HG03469 (cell line): ENCODE results near the gene STAG1.
"Not testable (repeated sequence)": the region's sequence is repeated elsewhere in the genome, so short reads cannot be mapped to it uniquely, and the experiment has no call there.

Experiments used
- ATAC-seq: cut with Tn5 transposase; IDR thresholded peaks from one replicate; pipeline ENCODE4 v1.9.1; 2021; ENCODE audit warnings: mild to moderate bottlenecking, moderate library complexity, moderate number of reproducible peaks; ENCODE audit not compliant: unreplicated experiment

Gene STAG1

DNA sequence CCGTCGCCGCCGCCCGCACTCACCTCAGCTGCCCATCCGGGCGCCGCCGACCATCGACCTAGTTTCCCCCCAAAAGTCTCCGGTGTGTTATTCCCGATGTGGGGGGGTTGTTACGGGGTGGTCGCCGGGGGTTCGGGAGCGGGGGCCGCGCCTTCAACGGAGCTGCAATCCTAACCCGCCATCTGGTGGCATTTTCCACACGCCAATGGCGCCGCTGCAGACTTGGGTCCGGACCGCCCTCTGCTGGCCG lies at the start of gene STAG1:
Gene STAG1 (minus strand): TSS at position 207 of the 250 bp plus-strand sequence. CDS start 121,480 bp downstream, outside the sequence.
- no peak for ATAC-seq

DNA sequence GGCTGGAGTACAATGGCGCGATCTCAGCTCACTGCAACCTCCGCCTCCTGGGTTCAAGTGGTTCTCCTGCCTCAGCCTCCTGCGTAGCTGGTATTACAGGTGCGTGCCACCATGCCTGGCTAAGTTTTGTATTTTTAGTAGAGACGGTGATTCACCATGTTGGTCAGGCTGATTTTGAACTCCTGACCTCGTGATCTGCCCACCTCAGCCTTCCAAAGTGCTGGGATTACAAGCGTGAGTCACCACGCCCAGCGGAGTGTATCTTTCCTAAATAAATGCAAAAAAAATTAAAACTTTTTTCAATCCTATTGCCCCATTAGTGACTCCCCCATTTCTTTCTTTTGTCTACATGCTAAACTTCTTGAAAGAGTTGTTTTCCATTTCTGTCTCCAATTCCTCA lies 49.0 kb upstream of the STAG1 start:
- ATAC-seq, result not testable (repeated sequence)

DNA sequence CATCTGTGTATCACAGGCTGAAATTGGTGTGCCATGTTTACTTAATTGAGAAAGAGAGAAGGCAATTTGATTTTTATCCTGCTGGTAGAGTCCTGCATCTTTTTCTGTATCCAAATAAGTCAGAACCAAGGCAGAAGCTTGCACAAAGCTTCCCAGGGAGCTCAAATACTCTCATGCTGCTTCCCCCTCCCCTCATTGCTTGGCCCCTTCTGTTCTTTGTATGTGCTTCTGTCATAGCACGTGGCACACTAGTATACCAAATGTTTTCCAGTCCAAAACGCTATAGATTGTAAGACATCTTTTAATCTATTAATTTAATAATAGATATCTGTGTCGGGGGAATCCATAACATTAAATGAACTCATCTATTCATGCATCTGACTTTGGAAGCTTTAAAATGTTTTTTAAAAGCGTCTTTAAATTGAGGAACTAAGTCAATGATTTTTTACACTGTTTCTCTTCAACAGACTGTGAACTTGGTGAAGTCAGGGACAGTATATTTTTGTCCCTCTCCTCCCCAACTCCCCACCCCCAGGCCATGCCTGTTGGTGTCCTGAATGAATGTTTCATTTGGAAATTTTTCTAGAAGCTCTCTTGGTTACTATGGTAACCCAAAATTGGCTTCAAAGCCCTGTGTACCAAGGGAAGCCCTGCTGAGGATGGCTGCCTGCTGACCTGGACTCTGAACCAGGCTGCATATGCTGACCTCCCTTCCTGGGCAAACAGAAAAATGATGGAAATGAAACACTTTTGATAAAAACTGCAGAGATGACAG lies 40.6 kb upstream of the STAG1 start:
- no peak for ATAC-seq

GRCh38 chr3:136790786-136791185 lies 38.6 kb upstream of the STAG1 start:
- no peak for ATAC-seq

DNA sequence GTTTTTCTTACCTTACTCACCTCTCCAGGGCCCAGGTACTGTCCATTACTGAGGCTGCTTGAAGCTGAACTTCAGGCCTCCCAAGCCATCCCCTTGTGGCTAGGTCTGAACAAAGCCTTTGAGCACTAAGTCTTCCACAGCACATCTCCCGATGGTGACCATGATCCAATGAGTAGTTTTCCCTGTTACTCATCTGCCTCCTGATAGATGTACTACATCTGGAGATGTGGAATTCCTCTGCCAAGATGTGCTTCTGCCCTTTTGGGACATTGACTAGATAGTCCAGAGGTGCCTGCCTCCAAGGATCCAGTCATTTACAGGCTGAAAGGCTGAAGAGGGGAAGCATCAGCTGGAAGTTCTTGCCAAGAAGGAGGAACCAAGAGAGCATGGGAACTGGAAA lies 37.8 kb upstream of the STAG1 start:
- ATAC-seq, result no peak

DNA sequence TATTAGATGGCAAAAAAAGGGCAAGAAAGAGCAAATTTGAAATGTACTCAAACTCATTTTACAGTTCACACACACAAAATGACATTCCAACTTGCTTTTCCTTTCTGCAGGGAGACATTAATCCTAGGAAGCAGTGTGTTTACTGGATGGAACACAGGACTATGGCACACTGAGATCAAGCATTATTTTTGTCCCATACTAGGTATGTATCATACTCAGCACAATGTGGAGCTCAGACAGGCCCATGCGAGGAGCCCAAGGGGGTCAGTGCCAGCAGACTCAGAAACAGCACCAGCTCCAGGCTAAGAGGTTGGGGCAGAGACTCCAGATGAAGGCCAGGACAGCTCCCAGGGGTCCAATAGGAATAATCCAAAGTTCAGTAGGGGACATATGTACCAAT lies 36.0 kb upstream of the STAG1 start:
- no peak for ATAC-seq

DNA sequence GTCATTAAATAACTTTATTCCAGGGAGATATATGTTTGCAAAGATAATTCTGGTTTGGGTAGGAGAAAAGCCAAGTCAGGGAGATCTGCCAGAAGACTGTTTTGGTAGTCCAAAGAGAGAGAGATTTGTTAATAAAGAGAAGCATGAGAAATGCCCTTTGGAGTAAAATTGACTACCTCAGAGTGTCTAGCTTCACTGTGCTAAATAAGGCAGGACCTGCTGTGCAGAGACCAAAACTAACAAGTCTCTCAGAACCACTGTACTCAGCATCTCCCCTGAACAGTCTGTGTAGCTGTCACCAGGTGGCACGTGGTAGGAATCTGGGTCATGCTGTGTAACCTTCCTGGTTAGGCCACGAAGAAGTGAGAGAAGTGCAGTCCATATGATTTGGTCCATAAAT lies 35.2 kb upstream of the STAG1 start:
- peak; percentile 74 for ATAC-seq

DNA sequence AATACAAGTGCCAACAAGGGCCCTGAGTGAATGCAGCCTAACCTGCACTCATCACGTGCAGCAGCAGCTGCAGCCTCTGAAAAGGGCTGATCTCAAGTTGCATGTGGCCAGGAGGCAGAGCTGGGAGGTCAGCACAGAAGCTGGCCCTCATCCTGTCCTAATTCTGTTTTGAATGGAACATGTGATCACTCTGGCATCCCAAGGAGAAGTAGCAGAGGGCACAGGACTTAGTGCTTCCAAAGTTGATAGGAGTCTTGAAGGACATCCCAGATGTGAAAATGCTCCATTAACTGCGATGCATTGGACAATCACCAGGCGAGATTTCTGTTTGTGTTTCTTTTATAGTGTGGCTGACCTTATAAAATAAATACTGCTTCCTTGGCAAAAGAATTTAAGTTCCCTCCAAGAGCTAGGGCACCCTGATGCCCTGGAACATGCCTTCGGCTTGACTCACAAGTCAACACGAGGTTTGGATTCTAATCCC lies 31.6 kb upstream of the STAG1 start:
- no peak for ATAC-seq

DNA sequence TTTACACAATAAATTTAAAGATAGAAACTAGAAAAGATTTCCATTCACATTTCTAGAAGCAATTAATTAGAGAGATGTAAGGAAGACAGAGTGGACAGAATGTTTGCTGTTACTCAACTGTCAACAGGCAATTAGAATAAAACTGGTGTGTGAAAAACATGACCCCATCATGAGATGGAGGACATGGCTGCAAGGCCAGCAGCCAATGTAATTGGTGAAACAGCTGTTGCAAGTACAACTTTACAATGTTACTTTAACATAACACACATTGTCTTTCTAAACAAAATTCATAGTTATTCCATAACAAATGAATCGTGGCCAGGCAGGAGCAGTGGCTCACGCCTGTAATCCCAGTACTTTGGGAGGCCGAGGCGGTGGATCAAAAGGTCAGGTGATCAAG lies 28.6 kb upstream of the STAG1 start:
- no peak for ATAC-seq

- no peak for ATAC-seq
These were observed 26.7 kb upstream of the STAG1 start for GRCh38 chr3:136778865-136779264.

- ATAC-seq, result no peak
These were observed 20.5 kb upstream of the STAG1 start for GRCh38 chr3:136772709-136773108.

- not testable (repeated sequence) for ATAC-seq
These were observed 6.3 kb upstream of the STAG1 start for GRCh38 chr3:136758160-136759102.

DNA sequence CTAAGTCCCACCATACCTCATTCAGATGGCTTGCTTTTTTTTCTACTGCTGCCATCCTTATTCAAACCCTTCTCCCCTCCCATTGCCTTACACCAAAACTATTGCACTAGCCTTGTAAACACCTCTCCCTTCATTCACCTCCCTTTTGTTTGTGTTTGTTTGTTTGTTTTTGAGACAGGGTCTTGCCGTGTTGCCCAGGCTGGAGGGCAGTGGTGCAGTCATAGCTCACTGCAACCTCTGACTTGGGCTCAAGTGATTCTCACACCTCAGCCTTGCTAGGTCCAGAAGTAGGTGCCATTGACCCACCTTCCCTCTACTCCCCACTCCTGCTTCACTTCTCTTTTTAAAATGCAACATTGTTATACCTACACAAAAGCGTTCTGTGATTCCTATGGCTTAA lies 3.0 kb upstream of the STAG1 start:
- no peak for ATAC-seq

DNA sequence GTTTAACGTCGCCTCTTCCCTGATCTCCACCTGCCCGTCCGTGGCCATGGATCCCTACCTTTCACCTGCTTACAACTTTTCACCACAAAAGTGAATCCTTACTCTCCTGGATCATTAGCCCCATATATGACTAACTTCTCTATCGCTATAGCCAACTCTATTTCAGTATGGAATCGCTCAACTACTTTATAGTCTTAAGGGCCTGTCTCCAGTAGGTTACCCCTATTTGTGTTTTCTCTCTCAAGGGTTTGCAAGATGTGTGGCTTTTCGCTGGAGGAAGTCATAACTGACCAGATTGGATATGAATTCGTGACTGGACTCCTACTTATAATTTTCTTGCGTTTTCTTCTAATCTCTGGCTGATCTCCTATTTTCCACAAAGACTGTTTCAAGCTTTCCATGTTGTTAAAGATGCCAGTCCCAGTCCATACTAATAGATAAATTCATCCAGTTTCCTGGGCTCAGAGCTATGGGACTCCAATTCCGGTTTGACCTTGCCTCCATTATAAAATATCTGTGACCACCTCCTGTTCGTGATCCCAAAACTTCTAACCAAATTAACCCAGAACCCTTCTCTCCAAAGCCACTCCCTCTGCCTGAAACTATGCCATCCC lies 1.3 kb upstream of the STAG1 start:
- ATAC-seq, result no peak

DNA sequence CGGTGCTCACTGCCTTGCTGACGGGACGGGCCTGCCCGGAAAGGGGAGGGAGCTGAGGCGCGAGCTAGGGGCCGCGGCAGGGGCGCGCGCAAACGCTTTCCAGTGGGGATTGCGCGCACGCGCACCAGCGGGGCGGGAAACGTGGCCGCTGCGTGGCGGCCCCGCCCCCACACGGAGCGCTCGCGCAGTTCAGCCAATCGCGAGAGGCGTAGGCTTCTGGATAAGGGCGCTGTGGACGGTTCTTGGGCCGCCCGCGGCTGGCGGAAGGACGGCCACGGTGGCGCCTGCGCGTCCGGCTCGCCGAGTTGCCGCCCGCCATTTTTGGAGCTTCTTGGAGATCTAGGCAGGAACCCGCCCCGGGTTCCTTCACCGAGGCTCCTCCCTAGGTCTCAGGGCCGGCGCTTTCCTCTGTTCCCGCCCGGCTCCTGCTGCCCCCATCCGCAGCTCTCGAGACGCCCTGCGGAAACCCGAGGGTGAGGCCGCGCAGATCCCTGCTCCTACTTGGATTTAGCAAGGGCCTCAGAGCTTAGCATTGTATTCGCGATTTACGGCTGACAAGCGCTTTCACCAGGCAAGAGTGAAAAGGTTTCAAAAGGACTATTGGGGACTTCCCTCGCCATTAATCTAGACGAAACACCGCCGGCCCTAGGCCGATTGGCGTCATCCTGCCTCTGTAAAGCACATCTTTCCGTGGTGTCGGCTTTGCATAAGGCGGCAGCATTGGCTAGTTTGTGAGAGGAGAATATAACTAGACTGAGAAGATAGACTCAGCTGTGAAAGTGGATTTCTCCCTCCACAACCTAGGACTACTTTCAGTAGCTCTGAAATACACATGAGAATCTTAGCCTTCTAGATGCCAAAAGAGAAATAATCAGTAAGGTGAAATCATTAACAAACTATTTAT lies 496 bp upstream of the STAG1 start:
- peak; percentile 81 for ATAC-seq

DNA sequence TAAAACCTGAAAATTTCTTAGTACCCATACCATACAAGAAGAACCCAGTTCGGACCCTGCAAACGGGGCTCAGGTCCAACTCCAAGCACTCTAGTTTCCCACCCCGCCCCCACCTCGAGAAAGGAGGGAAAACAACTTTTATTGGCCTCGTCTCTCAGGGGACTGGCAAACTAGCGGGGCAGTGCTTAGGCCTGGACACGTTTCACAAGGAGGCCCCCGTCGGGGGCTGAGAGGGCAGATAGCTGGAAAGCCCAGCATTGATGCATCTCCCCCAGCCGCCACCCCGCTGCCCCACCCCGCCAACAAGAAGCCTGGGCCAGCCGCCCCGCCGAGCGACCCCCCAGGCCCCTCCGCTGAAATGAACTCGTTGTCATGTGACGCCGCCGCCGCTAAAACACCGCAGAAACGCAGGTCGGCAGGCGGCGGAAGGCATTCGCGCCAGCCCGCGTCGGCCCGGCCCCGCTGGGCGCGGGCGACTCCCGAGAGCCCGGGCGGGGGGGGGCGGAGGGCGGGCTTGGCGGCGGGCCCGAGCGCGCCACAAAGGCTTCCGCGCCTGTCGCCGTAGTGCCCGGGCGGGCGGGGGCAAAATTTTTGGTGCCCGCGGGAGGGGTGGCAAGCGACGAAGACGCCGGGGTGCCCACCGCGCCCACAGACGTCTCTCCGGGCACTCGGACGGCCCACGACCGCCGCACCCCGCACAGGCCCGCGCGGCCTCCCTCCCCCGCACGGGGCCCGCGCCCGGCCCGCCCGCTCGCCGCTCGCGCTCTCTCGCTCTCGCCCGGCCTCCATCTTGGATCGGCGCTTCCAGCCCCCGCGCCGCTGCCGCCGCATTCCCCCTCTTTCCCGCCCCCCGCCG lies 634 bp downstream of the STAG1 start:
- ATAC-seq, result peak; percentile 1

DNA sequence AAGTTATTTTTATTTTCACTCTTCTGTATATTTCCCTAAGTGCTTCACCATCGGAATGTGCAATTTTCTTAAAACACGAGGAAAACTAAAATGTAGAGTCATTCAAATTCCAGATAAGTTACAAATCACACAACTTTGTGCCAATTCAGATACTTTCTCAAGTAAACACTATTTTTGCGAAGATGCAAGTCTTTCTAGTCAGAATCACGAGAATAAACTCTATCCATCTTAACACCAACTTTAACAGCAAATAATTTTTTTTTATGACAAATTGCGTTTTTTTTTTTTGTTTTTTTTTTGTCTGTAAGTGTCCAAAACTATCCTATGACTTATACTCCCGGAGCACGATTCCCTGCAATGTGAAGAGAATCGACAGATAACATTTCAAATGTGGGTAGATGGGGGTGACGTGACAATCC lies 1.3 kb downstream of the STAG1 start:
- ATAC-seq, result no peak

GRCh38 chr3:136750209-136750896 lies 1.8 kb downstream of the STAG1 start:
- no peak for ATAC-seq

- ATAC-seq, result not testable (repeated sequence)
These were observed 2.6 kb downstream of the STAG1 start for GRCh38 chr3:136749602-136750001.
